Spleen (tissue), 11 donors: ENCODE data around the gene GABRR2. TPM values are rescaled to one million over a fixed set of nuclear protein-coding genes. Genes with fewer than 3 reads are reported as not detected.

ENCODE experiments used
- DNase-seq: peaks from one replicate; pipeline ENCODE4 v3.0.0-alpha.2; 2020
- H3K27ac ChIP-seq, 8 donors: fragments of 200-600 bp; sonication (generic) in 7 of 8; 1 replicate in 4 of 8; 2 replicates in 4 of 8; pipeline versions ENCODE4 v1.5.0 to v1.8.0; 2016 to 2021; ENCODE audit warnings: inconsistent platforms in 4 of 8, mild to moderate bottlenecking in 4 of 8, moderate library complexity in 1 of 8
- H3K27me3 ChIP-seq, 7 donors: fragments of 200-600 bp; sonication (generic) in 6 of 7; replicated peaks in 1 of 7; 1 replicate in 4 of 7; 2 replicates in 3 of 7; pipeline versions ENCODE4 v1.5.0 to v1.8.0; 2016 to 2021; ENCODE audit warnings: inconsistent platforms in 3 of 7, mild to moderate bottlenecking in 1 of 7
- H3K36me3 ChIP-seq, 6 donors: fragments of 200-600 bp; sonication (generic) in 5 of 6; 1 replicate in 4 of 6; 2 replicates in 2 of 6; pipeline versions ENCODE4 v1.5.0 to v1.8.0; 2016 to 2021; ENCODE audit warnings: inconsistent platforms in 2 of 6
- H3K4me1 ChIP-seq, 6 donors: fragments of 200-600 bp; sonication (generic) in 5 of 6; 1 replicate in 3 of 6; 2 replicates in 3 of 6; pipeline versions ENCODE4 v1.5.0 to v1.8.0; 2016 to 2021; ENCODE audit warnings: inconsistent platforms in 3 of 6
- H3K4me3 ChIP-seq, 8 donors: fragments of 200-600 bp; sonication (generic) in 7 of 8; 1 replicate in 4 of 8; 2 replicates in 4 of 8; pipeline versions ENCODE4 v1.5.0 to v1.8.0; 2016 to 2021; ENCODE audit warnings: inconsistent platforms in 4 of 8, mild to moderate bottlenecking in 4 of 8, moderate library complexity in 2 of 8
- H3K9me3 ChIP-seq, 8 donors: fragments of 200-600 bp; sonication (generic) in 7 of 8; 1 replicate in 4 of 8; 2 replicates in 4 of 8; pipeline versions ENCODE4 v1.5.0 to v1.8.0; 2016 to 2021; ENCODE audit warnings: inconsistent platforms in 4 of 8
- POLR2A ChIP-seq, 3 donors: fragments of 450-650 bp; IDR thresholded peaks; one replicate each; pipeline ENCODE4 v1.5.1; 2017; ENCODE audit warnings: antibody characterized with exemption in 3 of 3, mild to moderate bottlenecking in 1 of 3
- POLR2AphosphoS5 ChIP-seq, 3 donors: sonication (generic); formaldehyde crosslinking; IDR thresholded peaks; one replicate each; pipeline ENCODE4 v1.5.1; 2017; ENCODE audit warnings: antibody characterized with exemption in 3 of 3
- WGBS, 5 donors: extraction: QIAGEN DNeasy Blood & Tissue Kit in 3 of 5; methylation state at CpG; one replicate each; pipeline versions ENCODE4 v1.1.5 to v1.1.7; 2013 to 2018; 5-methylcytosine and 5-hydroxymethylcytosine counted together
- intact Hi-C: fragments of 100-400 bp; cut with DNase I; formaldehyde crosslinking; loops from one replicate; pipeline ENCODE4 v1.15.0; 2023; ENCODE audit warnings: low total_unique reads
- polyA plus RNA-seq, 3 donors: library from polyadenylated mRNA; stranded (reverse); fragments of 200-250 nt; gene quantifications; one replicate each; pipeline ENCODE4 v1.2.1, GENCODE V29; 2013
- total RNA-seq, 7 donors: library from RNA; depleted of rRNA in 3 of 7; stranded (reverse); fragments of >200 nt in 3 of 7; fragmentation: NEBNext Ultra II Directional in 4 of 7; extraction: Animal tissue kit (Norgen Biotek cat#: 25700) in 4 of 7; gene quantifications; one replicate each; pipeline versions ENCODE4 v1.1.0 to v1.2.1, GENCODE V29; 2016 to 2021
- TF ChIP-seq, protein P1 (sequence below), 11 experiments: fragments of 200-600 bp in 7 of 11; fragments of 450-650 bp in 4 of 11; sonication (generic) in 4 of 11; IDR thresholded peaks in 8 of 11; conservative IDR thresholded peaks in 3 of 11; 1 replicate in 7 of 11; 2 replicates in 4 of 11; pipeline versions ENCODE4 v1.4.0 to v1.8.0; 2016 to 2021; ENCODE audit warnings: antibody characterized with exemption in 11 of 11, inconsistent platforms in 4 of 11, mild to moderate bottlenecking in 1 of 11
- donor health status: healthy with polysubstance abuse.
- donor health status: DM: no; HTN: no; CAD: no; lungs with moderate emphysema.
- donor health status: DM: no; HTN: no; CAD: no.
- donor health status: Bipolar disorder and iron deficiency.
- donor health status: healthy.
- donor health status: DM: no; HTN: no; CAD: no.
- donor health status: DM: yes; HTN: yes; CAD: no.

The GABRR2 gene
- total and polyA plus RNA-seq, 10 donors: 0.32 to 13.0 (median 3.4) TPM

DNA sequence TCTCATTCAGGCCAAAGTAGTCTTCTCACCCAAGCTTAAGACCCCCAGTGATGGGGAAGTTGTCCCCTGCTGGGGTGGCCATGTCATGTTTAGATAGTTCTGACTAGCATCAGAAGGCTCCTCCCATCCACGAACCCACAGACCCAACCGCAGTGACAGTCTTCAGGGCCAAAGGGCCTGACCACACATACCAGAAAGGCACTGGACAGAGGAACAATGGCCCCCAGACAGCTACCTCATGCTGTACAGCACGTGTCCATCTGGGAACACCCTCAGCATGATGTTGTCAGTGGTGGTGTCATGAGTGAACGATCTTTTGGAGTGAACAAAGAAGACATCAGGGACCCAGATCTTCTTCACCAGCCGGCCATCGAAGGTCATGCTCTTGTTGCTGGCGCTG lies 46.3 kb downstream of the GABRR2 start:
- Histone ChIP-seq H3K4me1 (peaks cover 0 to 14% (median 8%) of the 10 kb centered on the region in 6 donors), H3K4me3 (no peak overlapping the region), H3K36me3 (no peaks in the 10 kb centered on the region), H3K27ac (no peak overlapping the region), H3K27me3 (no peaks in the 10 kb centered on the region), H3K9me3 (no peaks in the 10 kb centered on the region)
- no peak for DNase-seq
- WGBS, 5 donors: 84 to 92% (median 87%) methylated on average over 7 of the region's 7 CpGs
- intact Hi-C loops: no loop called here
- TF ChIP-seq, protein P1, sequence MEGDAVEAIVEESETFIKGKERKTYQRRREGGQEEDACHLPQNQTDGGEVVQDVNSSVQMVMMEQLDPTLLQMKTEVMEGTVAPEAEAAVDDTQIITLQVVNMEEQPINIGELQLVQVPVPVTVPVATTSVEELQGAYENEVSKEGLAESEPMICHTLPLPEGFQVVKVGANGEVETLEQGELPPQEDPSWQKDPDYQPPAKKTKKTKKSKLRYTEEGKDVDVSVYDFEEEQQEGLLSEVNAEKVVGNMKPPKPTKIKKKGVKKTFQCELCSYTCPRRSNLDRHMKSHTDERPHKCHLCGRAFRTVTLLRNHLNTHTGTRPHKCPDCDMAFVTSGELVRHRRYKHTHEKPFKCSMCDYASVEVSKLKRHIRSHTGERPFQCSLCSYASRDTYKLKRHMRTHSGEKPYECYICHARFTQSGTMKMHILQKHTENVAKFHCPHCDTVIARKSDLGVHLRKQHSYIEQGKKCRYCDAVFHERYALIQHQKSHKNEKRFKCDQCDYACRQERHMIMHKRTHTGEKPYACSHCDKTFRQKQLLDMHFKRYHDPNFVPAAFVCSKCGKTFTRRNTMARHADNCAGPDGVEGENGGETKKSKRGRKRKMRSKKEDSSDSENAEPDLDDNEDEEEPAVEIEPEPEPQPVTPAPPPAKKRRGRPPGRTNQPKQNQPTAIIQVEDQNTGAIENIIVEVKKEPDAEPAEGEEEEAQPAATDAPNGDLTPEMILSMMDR (IDR thresholded peaks at IDR 0.05 in 8 of 11, conservative IDR thresholded peaks at IDR 0.05 in 3 of 11): no peak
- TF ChIP-seq POLR2AphosphoS5 (IDR thresholded peaks at IDR 0.05): no peak
- TF ChIP-seq POLR2A (IDR thresholded peaks at IDR 0.05): no peak

DNA sequence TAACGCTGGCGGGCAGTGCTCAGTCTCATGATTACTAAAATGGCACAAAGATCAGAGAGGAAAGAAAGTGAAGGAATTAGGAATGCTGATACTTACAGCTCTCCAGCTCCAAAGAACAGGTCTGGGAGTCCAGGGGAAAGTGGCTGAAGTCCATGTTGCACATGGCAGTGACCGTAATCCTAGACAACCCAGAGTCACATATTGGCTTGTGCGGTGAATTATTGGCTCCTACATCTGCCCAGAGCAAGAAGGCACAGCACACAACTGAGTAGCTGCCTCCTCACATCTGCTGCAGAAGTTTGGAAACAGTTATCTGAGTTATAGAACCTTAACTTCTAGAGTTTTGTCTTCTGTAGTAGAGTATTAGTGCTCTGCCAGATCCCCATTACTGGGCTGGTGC lies 47.2 kb downstream of the GABRR2 start:
- Histone ChIP-seq H3K27ac (no peak overlapping the region), H3K9me3 (no peaks in the 10 kb centered on the region), H3K36me3 (no peaks in the 10 kb centered on the region), H3K4me3 (no peak overlapping the region), H3K27me3 (no peaks in the 10 kb centered on the region), H3K4me1 (peaks cover 0 to 14% (median 8%) of the 10 kb centered on the region in 6 donors)
- no peak for TF ChIP-seq POLR2A (IDR thresholded peaks at IDR 0.05)
- TF ChIP-seq, protein P1 (IDR thresholded peaks at IDR 0.05 in 8 of 11, conservative IDR thresholded peaks at IDR 0.05 in 3 of 11): no peak
- TF ChIP-seq POLR2AphosphoS5 (IDR thresholded peaks at IDR 0.05): no peak
- intact Hi-C loops: no loop called here
- 83 to 98% (median 97%) methylated on average over 4 of the region's 4 CpGs for WGBS, 5 donors
- DNase-seq: no peak

- TF ChIP-seq, protein P1 (IDR thresholded peaks at IDR 0.05 in 8 of 11, conservative IDR thresholded peaks at IDR 0.05 in 3 of 11): no peak
- no peak for TF ChIP-seq POLR2A (IDR thresholded peaks at IDR 0.05)
- no peak for TF ChIP-seq POLR2AphosphoS5 (IDR thresholded peaks at IDR 0.05)
- Histone ChIP-seq H3K4me1 (peaks cover 0 to 9% (median 6%) of the 10 kb centered on the region in 6 donors), H3K27ac (no peak overlapping the region), H3K36me3 (no peaks in the 10 kb centered on the region), H3K9me3 (no peaks in the 10 kb centered on the region), H3K4me3 (no peak overlapping the region), H3K27me3 (no peaks in the 10 kb centered on the region)
- intact Hi-C loops: no loop called here
- 96 to 97% (median 96%) methylated on average over 20 of the region's 20 CpGs for WGBS, 5 donors
- DNase-seq: no peak
Measured at GRCh38 chr6:89264296-89264695, 50.8 kb downstream of the GABRR2 start.

GRCh38 chr6:89260832-89261231 lies 54.3 kb downstream of the GABRR2 start:
- intact Hi-C loops: no loop called here
- Histone ChIP-seq H3K36me3 (no peaks in the 10 kb centered on the region), H3K27ac (no peak overlapping the region), H3K9me3 (no peaks in the 10 kb centered on the region), H3K4me3 (no peak overlapping the region), H3K27me3 (no peaks in the 10 kb centered on the region), H3K4me1 (peaks cover 0 to 9% (median 6%) of the 10 kb centered on the region in 6 donors)
- WGBS, 5 donors: 13 to 38% (median 25%) methylated on average over 5 of the region's 5 CpGs
- TF ChIP-seq, protein P1 (IDR thresholded peaks at IDR 0.05 in 8 of 11, conservative IDR thresholded peaks at IDR 0.05 in 3 of 11): no peak
- TF ChIP-seq POLR2A (IDR thresholded peaks at IDR 0.05): no peak
- no peak for TF ChIP-seq POLR2AphosphoS5 (IDR thresholded peaks at IDR 0.05)
- DNase-seq: no peak
